Subcutaneous abdominal adipose tissue (tissue), 5 donors: ENCODE results near the gene TPRG1L.

Experiments
- H3K27ac ChIP-seq: one replicate; pipeline ENCODE4 v1.7.0; 2013; ENCODE audit warnings: low read depth, mild to moderate bottlenecking, inconsistent platforms, low read length, moderate library complexity
- H3K27me3 ChIP-seq, 5 donors: one replicate each; pipeline ENCODE4 v1.7.0; 2013; ENCODE audit warnings: low read length in 5 of 5, inconsistent platforms in 1 of 5; ENCODE audit not compliant: control insufficient read depth in 5 of 5, insufficient read depth in 4 of 5
- H3K36me3 ChIP-seq, 5 donors: one replicate each; pipeline ENCODE4 v1.7.0; 2013; ENCODE audit warnings: low read length in 5 of 5; ENCODE audit not compliant: control insufficient read depth in 5 of 5, insufficient read depth in 5 of 5
- H3K4me1 ChIP-seq, 5 donors: one replicate each; pipeline ENCODE4 v1.7.0; 2013; ENCODE audit warnings: low read length in 5 of 5, mild to moderate bottlenecking in 3 of 5, moderate library complexity in 1 of 5; ENCODE audit not compliant: control insufficient read depth in 5 of 5, insufficient read depth in 5 of 5
- H3K4me3 ChIP-seq, 5 donors: one replicate each; pipeline ENCODE4 v1.7.0; 2013; ENCODE audit warnings: low read length in 5 of 5, low read depth in 1 of 5
- H3K9ac ChIP-seq, 5 donors: one replicate each; pipeline ENCODE4 v1.7.0; 2013; ENCODE audit warnings: low read length in 5 of 5, mild to moderate bottlenecking in 4 of 5, moderate library complexity in 3 of 5
- H3K9me3 ChIP-seq, 5 donors: one replicate each; pipeline ENCODE4 v1.7.0; 2013; ENCODE audit warnings: low read length in 5 of 5; ENCODE audit not compliant: control insufficient read depth in 5 of 5
- donor health status: healthy.
- donor health status: healthy.
- donor health status: healthy.
- donor health status: healthy.
- donor health status: healthy.

TPRG1L gene

GRCh38 chr1:3669421-3669821 lies 44.6 kb downstream of the TPRG1L start:
- no peak overlapping the region for H3K9ac ChIP-seq
- no peaks in the 10 kb centered on the region for H3K9me3 ChIP-seq
- H3K36me3 ChIP-seq = no peaks in the 10 kb centered on the region
- peaks cover 0 to 12% (median 11%) of the 10 kb centered on the region in 5 donors for H3K4me1 ChIP-seq
- H3K27ac ChIP-seq = no peak overlapping the region
- H3K4me3 ChIP-seq = no peak overlapping the region
- peaks cover 17 to 55% (median 43%) of the 10 kb centered on the region in 5 donors for H3K27me3 ChIP-seq

GRCh38 chr1:3669971-3670431 lies 45.2 kb downstream of the TPRG1L start:
- Histone ChIP-seq H3K9ac (no peak overlapping the region), H3K4me1 (peaks cover 0 to 12% (median 11%) of the 10 kb centered on the region in 5 donors), H3K27ac (no peak overlapping the region), H3K4me3 (no peak overlapping the region), H3K27me3 (peaks cover 17 to 59% (median 47%) of the 10 kb centered on the region in 5 donors), H3K36me3 (no peaks in the 10 kb centered on the region), H3K9me3 (no peaks in the 10 kb centered on the region)

GRCh38 chr1:3670823-3671265 lies 46.0 kb downstream of the TPRG1L start:
- no peak overlapping the region for H3K9ac ChIP-seq
- H3K27me3 ChIP-seq = peaks cover 17 to 63% (median 47%) of the 10 kb centered on the region in 5 donors
- H3K9me3 ChIP-seq = no peaks in the 10 kb centered on the region
- peaks cover 0 to 12% (median 11%) of the 10 kb centered on the region in 5 donors for H3K4me1 ChIP-seq
- H3K4me3 ChIP-seq = no peak overlapping the region
- no peaks in the 10 kb centered on the region for H3K36me3 ChIP-seq
- H3K27ac ChIP-seq = no peak overlapping the region

- Histone ChIP-seq H3K27me3 (peaks cover 17 to 58% (median 47%) of the 10 kb centered on the region in 5 donors), H3K4me1 (peaks cover 0 to 13% (median 11%) of the 10 kb centered on the region in 5 donors), H3K27ac (no peak overlapping the region), H3K4me3 (no peak overlapping the region), H3K36me3 (no peaks in the 10 kb centered on the region), H3K9ac (no peak overlapping the region), H3K9me3 (no peaks in the 10 kb centered on the region)
Observed at GRCh38 chr1:3671371-3672180, 46.8 kb downstream of the TPRG1L start.

- Histone ChIP-seq H3K27ac (no peak overlapping the region), H3K27me3 (peaks cover 17 to 54% (median 47%) of the 10 kb centered on the region in 5 donors)
Observed at GRCh38 chr1:3672231-3672970, 47.6 kb downstream of the TPRG1L start.

GRCh38 chr1:3672971-3673361 lies 48.2 kb downstream of the TPRG1L start:
- Histone ChIP-seq H3K9ac (no peak overlapping the region), H3K9me3 (no peaks in the 10 kb centered on the region), H3K27me3 (peaks cover 17 to 51% (median 47%) of the 10 kb centered on the region in 5 donors), H3K27ac (no peak overlapping the region), H3K4me3 (no peak overlapping the region), H3K4me1 (peaks cover 0 to 22% (median 11%) of the 10 kb centered on the region in 5 donors), H3K36me3 (no peaks in the 10 kb centered on the region)

More at GRCh38 chr1:3672231-3672970, 47.6 kb downstream of the TPRG1L start:
- no peak overlapping the region for H3K4me3 ChIP-seq
- no peaks in the 10 kb centered on the region for H3K9me3 ChIP-seq
- peaks cover 0 to 21% (median 11%) of the 10 kb centered on the region in 5 donors for H3K4me1 ChIP-seq
- no peak overlapping the region for H3K9ac ChIP-seq
- H3K36me3 ChIP-seq = no peaks in the 10 kb centered on the region

- H3K9me3 ChIP-seq = no peaks in the 10 kb centered on the region
- H3K27ac ChIP-seq = no peak overlapping the region
- H3K4me3 ChIP-seq = no peak overlapping the region
- H3K27me3 ChIP-seq = peaks cover 17 to 54% (median 47%) of the 10 kb centered on the region in 5 donors
- H3K4me1 ChIP-seq = peaks cover 0 to 26% (median 10%) of the 10 kb centered on the region in 5 donors
- H3K36me3 ChIP-seq = no peaks in the 10 kb centered on the region
- H3K9ac ChIP-seq = no peak overlapping the region
Observed at GRCh38 chr1:3673381-3674099, 48.7 kb downstream of the TPRG1L start.

GRCh38 chr1:3674100-3675094 lies 49.6 kb downstream of the TPRG1L start:
- Histone ChIP-seq H3K9me3 (no peaks in the 10 kb centered on the region), H3K27ac (no peak overlapping the region), H3K36me3 (no peaks in the 10 kb centered on the region), H3K27me3 (peaks cover 17 to 62% (median 53%) of the 10 kb centered on the region in 5 donors), H3K4me3 (no peak overlapping the region), H3K4me1 (peaks cover 0 to 18% (median 2%) of the 10 kb centered on the region in 5 donors), H3K9ac (no peak overlapping the region)

GRCh38 chr1:3675436-3675835 lies 50.6 kb downstream of the TPRG1L start:
- Histone ChIP-seq H3K4me1 (peaks cover 0 to 14% (median 0%) of the 10 kb centered on the region in 5 donors), H3K27me3 (peaks cover 17 to 57% (median 50%) of the 10 kb centered on the region in 5 donors), H3K27ac (no peak overlapping the region), H3K9ac (no peak overlapping the region), H3K36me3 (no peaks in the 10 kb centered on the region), H3K9me3 (peaks cover 0 to 3% (median 0%) of the 10 kb centered on the region in 5 donors), H3K4me3 (no peak overlapping the region)
